Putamen (tissue), 1 donor: ENCODE measurements around the gene PTGIS.

Source experiments
- DNase-seq: peaks from one replicate; pipeline ENCODE4 v3.0.0-alpha.2; 2016; ENCODE audit warnings: low spot score

PTGIS gene

GRCh38 chr20:49560186-49560585 lies 7.8 kb downstream of the PTGIS start:
- no peak for DNase-seq

- no peak for DNase-seq
Observed at GRCh38 chr20:49559411-49560081, 8.4 kb downstream of the PTGIS start.

GRCh38 chr20:49558826-49559225 lies 9.1 kb downstream of the PTGIS start:
- DNase-seq = no peak

GRCh38 chr20:49557449-49557848 lies 10.5 kb downstream of the PTGIS start:
- no peak for DNase-seq

- no peak for DNase-seq
Observed at GRCh38 chr20:49556621-49557020, 11.3 kb downstream of the PTGIS start.

GRCh38 chr20:49549801-49550551 lies 18.0 kb downstream of the PTGIS start:
- DNase-seq = no peak

- DNase-seq = no peak
Observed at GRCh38 chr20:49548371-49548947, 19.5 kb downstream of the PTGIS start.

GRCh38 chr20:49545572-49545971 lies 22.4 kb downstream of the PTGIS start:
- DNase-seq = no peak

- DNase-seq = no peak
Observed at GRCh38 chr20:49544535-49544934, 23.4 kb downstream of the PTGIS start.

GRCh38 chr20:49543858-49544437 lies 24.0 kb downstream of the PTGIS start:
- DNase-seq = no peak

- DNase-seq = no peak
Observed at GRCh38 chr20:49543071-49543857, 24.7 kb downstream of the PTGIS start.

GRCh38 chr20:49542514-49542991 lies 25.4 kb downstream of the PTGIS start:
- no peak for DNase-seq

- peak; percentile 22 for DNase-seq
Observed at GRCh38 chr20:49541733-49542513, 26.0 kb downstream of the PTGIS start.

- no peak for DNase-seq
Observed at GRCh38 chr20:49540687-49541435, 27.1 kb downstream of the PTGIS start.

- DNase-seq = no peak
Observed at GRCh38 chr20:49540232-49540620, 27.7 kb downstream of the PTGIS start.

GRCh38 chr20:49539481-49540231 lies 28.3 kb downstream of the PTGIS start:
- no peak for DNase-seq

GRCh38 chr20:49538950-49539349 lies 29.0 kb downstream of the PTGIS start:
- no peak for DNase-seq

- DNase-seq = peak; percentile 31
Observed at GRCh38 chr20:49534255-49534712, 33.7 kb downstream of the PTGIS start.

- DNase-seq = no peak
Observed at GRCh38 chr20:49532285-49532946, 35.5 kb downstream of the PTGIS start.
